GM12801 (cell line): ENCODE data around the gene HOXC6.

Experiments used
- TF ChIP-seq, protein P1 (sequence below): IDR thresholded peaks from one replicate; pipeline ENCODE4 v1.5.1; 2011; ENCODE audit warnings: control low read depth; ENCODE audit not compliant: insufficient read length; ENCODE audit errors: extremely low read depth

HOXC6 gene

DNA sequence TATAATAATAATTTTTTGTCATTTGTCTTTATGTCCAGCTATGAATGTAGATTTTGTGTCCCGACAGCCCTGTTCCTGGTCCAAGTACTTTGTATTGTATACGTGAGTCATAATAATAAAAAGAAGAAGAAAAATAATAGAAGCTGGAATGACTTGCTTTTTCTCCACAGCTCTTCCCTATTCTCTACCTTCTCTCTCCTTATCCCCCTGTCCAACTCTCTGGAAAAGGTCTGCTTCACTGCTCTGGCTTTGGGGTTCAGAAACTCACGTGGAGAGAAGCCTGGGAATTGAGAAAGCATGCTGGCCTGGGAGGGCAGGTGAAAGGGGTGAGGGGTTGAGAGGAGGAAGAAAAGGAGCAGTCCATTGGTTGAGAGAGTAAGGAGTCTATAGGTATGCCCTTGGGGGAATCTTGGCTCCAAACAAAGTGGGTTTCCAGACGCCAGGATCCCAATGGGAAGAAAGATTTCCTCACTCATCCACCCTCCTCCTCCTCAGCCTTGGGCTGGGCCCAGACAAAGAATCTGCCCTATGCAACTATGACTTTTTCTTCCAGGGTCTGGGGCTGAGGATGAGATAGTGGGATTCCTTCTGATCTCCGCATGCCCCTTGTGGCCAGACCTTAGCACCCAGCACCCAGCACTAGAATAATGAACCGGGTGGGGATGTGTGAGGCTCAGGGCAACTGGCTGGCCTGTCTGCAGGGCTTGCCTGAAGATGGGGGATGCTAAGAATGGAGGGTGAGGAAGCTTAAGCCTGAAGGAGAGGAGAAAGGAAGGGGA lies 15.4 kb upstream of the HOXC6 start:
- TF ChIP-seq, protein P1, sequence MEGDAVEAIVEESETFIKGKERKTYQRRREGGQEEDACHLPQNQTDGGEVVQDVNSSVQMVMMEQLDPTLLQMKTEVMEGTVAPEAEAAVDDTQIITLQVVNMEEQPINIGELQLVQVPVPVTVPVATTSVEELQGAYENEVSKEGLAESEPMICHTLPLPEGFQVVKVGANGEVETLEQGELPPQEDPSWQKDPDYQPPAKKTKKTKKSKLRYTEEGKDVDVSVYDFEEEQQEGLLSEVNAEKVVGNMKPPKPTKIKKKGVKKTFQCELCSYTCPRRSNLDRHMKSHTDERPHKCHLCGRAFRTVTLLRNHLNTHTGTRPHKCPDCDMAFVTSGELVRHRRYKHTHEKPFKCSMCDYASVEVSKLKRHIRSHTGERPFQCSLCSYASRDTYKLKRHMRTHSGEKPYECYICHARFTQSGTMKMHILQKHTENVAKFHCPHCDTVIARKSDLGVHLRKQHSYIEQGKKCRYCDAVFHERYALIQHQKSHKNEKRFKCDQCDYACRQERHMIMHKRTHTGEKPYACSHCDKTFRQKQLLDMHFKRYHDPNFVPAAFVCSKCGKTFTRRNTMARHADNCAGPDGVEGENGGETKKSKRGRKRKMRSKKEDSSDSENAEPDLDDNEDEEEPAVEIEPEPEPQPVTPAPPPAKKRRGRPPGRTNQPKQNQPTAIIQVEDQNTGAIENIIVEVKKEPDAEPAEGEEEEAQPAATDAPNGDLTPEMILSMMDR, result no peak

DNA sequence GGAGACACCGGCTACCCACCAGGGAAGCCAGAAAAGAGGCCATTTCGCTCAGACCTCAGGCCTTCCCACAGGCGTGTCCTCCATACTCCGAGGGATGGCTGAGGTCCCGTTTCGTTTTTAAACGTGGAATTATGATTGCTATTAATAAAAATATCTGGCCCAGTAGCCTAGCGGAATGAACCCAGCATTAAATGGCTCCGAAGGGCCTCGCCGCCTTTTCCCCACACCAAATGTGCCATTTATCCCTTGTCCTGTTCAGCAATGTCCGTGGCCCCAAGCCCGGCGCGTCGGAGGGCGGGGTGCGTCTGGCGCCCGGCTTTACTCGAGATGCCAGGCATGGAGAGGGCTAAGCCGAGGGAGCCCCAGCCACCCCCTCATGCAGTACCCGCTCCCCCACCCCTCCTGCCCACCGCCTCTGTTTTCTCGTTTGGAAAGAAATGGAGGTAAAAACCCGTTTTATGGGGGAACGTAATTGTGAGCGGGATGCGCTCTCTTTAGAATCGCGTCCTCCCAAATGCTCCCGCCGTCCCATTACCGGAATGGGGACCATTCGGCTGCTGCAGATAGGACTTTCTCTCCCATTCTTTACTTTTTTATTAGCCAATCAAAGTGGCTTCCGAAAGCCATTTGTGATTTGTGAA lies 13.7 kb upstream of the HOXC6 start:
- TF ChIP-seq, protein P1, result no peak

GRCh38 chr12:54015018-54015931 lies 13.0 kb upstream of the HOXC6 start:
- TF ChIP-seq, protein P1, result no peak

- TF ChIP-seq, protein P1, result no peak
Observed at GRCh38 chr12:54016051-54016450, 12.2 kb upstream of the HOXC6 start.

DNA sequence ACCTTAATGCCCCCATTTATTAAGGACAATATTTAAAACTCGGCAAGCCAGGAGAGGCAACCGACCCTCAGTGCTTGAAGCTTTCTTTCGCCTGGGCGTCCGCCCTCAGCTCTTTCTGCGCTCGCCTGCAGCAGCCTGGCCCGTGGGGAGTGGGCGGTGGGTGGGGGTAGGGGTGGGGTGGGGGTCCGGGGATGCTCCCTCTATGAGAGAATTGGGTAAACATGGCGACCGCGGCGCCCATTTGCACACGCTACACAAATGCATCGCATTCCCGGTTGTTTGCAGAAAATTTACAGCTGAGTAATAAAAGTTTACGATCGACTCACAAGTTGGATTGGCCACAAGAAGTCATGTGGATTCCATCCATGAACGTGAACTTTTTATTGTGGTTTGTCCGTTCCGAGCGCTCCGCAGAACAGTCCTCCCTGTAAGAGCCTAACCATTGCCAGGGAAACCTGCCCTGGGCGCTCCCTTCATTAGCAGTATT lies 11.7 kb upstream of the HOXC6 start:
- TF ChIP-seq, protein P1, result no peak

- TF ChIP-seq, protein P1, result no peak
Observed at GRCh38 chr12:54017027-54017788, 11.0 kb upstream of the HOXC6 start.
